NCI-H1048 (cell line): Measurements from ENCODE around the gene CD52.
A peak's percentile ranks its signal among the peaks of the same experiment; 100 is the strongest.

Experiments used
- DNase-seq: peaks from one replicate; lab custom pipeline; 2025; lab: John Stamatoyannopoulos, UW

CD52 gene

GRCh38 chr1:26335774-26336476, 18.2 kb downstream of the CD52 start:
- DNase-seq = no peak

GRCh38 chr1:26336477-26337205, 18.9 kb downstream of the CD52 start:
- peak; percentile 77 for DNase-seq

GRCh38 chr1:26337206-26337535, 19.4 kb downstream of the CD52 start:
- no peak for DNase-seq

- DNase-seq = no peak
Measured at GRCh38 chr1:26337625-26338024, 19.9 kb downstream of the CD52 start.

GRCh38 chr1:26338670-26339069, 20.9 kb downstream of the CD52 start:
- no peak for DNase-seq

GRCh38 chr1:26340047-26340481, 22.3 kb downstream of the CD52 start:
- DNase-seq = no peak

- no peak for DNase-seq
Measured at GRCh38 chr1:26344147-26344920, 26.6 kb downstream of the CD52 start.

- DNase-seq = no peak
Measured at GRCh38 chr1:26345718-26346117, 28.0 kb downstream of the CD52 start.

GRCh38 chr1:26346274-26347033, 28.7 kb downstream of the CD52 start:
- DNase-seq = no peak

- DNase-seq = no peak
Measured at GRCh38 chr1:26349188-26349876, 31.6 kb downstream of the CD52 start.

GRCh38 chr1:26349877-26350244, 32.1 kb downstream of the CD52 start:
- no peak for DNase-seq

GRCh38 chr1:26350343-26350700, 32.6 kb downstream of the CD52 start:
- no peak for DNase-seq

- DNase-seq = no peak
Measured at GRCh38 chr1:26350701-26351589, 33.2 kb downstream of the CD52 start.

- DNase-seq = no peak
Measured at GRCh38 chr1:26351590-26352337, 34.0 kb downstream of the CD52 start.

GRCh38 chr1:26352338-26352679, 34.6 kb downstream of the CD52 start:
- no peak for DNase-seq

- no peak for DNase-seq
Measured at GRCh38 chr1:26353210-26353859, 35.6 kb downstream of the CD52 start.

- DNase-seq = no peak
Measured at GRCh38 chr1:26353976-26354820, 36.4 kb downstream of the CD52 start, which contains the start of gene CRYBG2. CRYBG2 (minus strand) TSS chr1:26354130; CDS start chr1:26346657, 7,473 bp downstream.

GRCh38 chr1:26354972-26355371, 37.2 kb downstream of the CD52 start:
- DNase-seq = no peak

GRCh38 chr1:26356106-26356505, 38.3 kb downstream of the CD52 start:
- DNase-seq = no peak
